Hematopoietic multipotent progenitor cell treated with erythropoietin and hydrocortisone succinate and interleukin-3 and kit ligand, for 8 days (in vitro differentiated cells): ENCODE results near the gene UGT1A10.
"Not testable (repeated sequence)": the region's sequence is repeated elsewhere in the genome, so short reads cannot be mapped to it uniquely, and the experiment has no call there.

Experiments used
- DNase-seq: peaks from one replicate; pipeline ENCODE4 v3.0.0-alpha.2; 2015

Gene UGT1A10

GRCh38 chr2:233636306-233636705, at the start of gene UGT1A10:
Gene UGT1A10, plus strand, starts transcription at chr2:233636448. Its CDS starts 75 bp downstream, at chr2:233636523.
- not testable (repeated sequence) for DNase-seq

- no peak for DNase-seq
These were observed 47.8 kb upstream of the UGT1A10 start for GRCh38 chr2:233588400-233588799.

GRCh38 chr2:233592706-233593105, 43.5 kb upstream of the UGT1A10 start:
- DNase-seq = not testable (repeated sequence)

- DNase-seq = no peak
These were observed 43.0 kb upstream of the UGT1A10 start for GRCh38 chr2:233593201-233593600.

- DNase-seq = no peak
These were observed 38.7 kb upstream of the UGT1A10 start for GRCh38 chr2:233597522-233597921.

- DNase-seq = no peak
These were observed 37.3 kb upstream of the UGT1A10 start for GRCh38 chr2:233598952-233599351.

GRCh38 chr2:233600386-233600785, 35.9 kb upstream of the UGT1A10 start:
- DNase-seq = no peak

GRCh38 chr2:233602076-233602475, 34.2 kb upstream of the UGT1A10 start:
- DNase-seq = no peak

- DNase-seq = no peak
These were observed 32.7 kb upstream of the UGT1A10 start for GRCh38 chr2:233603520-233603919.

GRCh38 chr2:233604826-233605225, 31.4 kb upstream of the UGT1A10 start:
- no peak for DNase-seq

GRCh38 chr2:233605680-233606079, 30.6 kb upstream of the UGT1A10 start:
- DNase-seq = no peak

GRCh38 chr2:233611284-233611683, 25.0 kb upstream of the UGT1A10 start:
- no peak for DNase-seq

GRCh38 chr2:233617476-233617875, 18.8 kb upstream of the UGT1A10 start, which contains the start of gene UGT1A8:
Gene UGT1A8, plus strand, starts transcription at chr2:233617633. Its CDS starts 75 bp downstream, at chr2:233617708.
- not testable (repeated sequence) for DNase-seq

GRCh38 chr2:233620204-233620603, 16.0 kb upstream of the UGT1A10 start:
- DNase-seq = no peak

GRCh38 chr2:233621863-233622262, 14.4 kb upstream of the UGT1A10 start:
- DNase-seq = not testable (repeated sequence)

- DNase-seq = no peak
These were observed 8.8 kb upstream of the UGT1A10 start for GRCh38 chr2:233627331-233628025.

GRCh38 chr2:233638836-233639235, 2.6 kb downstream of the UGT1A10 start:
- DNase-seq = no peak

- DNase-seq = no peak
These were observed 3.6 kb downstream of the UGT1A10 start for GRCh38 chr2:233639860-233640259.

- peak; percentile 27 for DNase-seq
These were observed 6.9 kb downstream of the UGT1A10 start for GRCh38 chr2:233643128-233643527.

GRCh38 chr2:233646033-233646432, 9.8 kb downstream of the UGT1A10 start:
- not testable (repeated sequence) for DNase-seq

- DNase-seq = no peak
These were observed 14.7 kb downstream of the UGT1A10 start for GRCh38 chr2:233650981-233651380.

GRCh38 chr2:233651430-233651829, 15.2 kb downstream of the UGT1A10 start:
- DNase-seq = no peak

- DNase-seq = no peak
These were observed 18.3 kb downstream of the UGT1A10 start for GRCh38 chr2:233654501-233654900.

- no peak for DNase-seq
These were observed 18.8 kb downstream of the UGT1A10 start for GRCh38 chr2:233655043-233655442.

GRCh38 chr2:233655943-233656342, 19.7 kb downstream of the UGT1A10 start:
- DNase-seq = not testable (repeated sequence)
